OCI-LY1 (cell line): ENCODE measurements around the gene NODAL.

Source experiments
- EZH2 ChIP-seq: fragments of 200-600 bp; sonication (generic), shearing (Covaris generic); IDR thresholded peaks from 2 replicates; pipeline ENCODE4 v1.8.0; 2017; ENCODE audit warnings: borderline replicate concordance, mixed run types, mild to moderate bottlenecking, antibody characterized with exemption, low read length, moderate library complexity, mixed read lengths
- TF ChIP-seq, protein P1 (sequence below): fragments of 200-600 bp; sonication (generic), shearing (Covaris generic); IDR thresholded peaks from 2 replicates; pipeline ENCODE4 v1.5.1; 2017; ENCODE audit warnings: mild to moderate bottlenecking, antibody characterized with exemption, low read length, moderate library complexity, mixed read lengths

- TF ChIP-seq, protein P1, sequence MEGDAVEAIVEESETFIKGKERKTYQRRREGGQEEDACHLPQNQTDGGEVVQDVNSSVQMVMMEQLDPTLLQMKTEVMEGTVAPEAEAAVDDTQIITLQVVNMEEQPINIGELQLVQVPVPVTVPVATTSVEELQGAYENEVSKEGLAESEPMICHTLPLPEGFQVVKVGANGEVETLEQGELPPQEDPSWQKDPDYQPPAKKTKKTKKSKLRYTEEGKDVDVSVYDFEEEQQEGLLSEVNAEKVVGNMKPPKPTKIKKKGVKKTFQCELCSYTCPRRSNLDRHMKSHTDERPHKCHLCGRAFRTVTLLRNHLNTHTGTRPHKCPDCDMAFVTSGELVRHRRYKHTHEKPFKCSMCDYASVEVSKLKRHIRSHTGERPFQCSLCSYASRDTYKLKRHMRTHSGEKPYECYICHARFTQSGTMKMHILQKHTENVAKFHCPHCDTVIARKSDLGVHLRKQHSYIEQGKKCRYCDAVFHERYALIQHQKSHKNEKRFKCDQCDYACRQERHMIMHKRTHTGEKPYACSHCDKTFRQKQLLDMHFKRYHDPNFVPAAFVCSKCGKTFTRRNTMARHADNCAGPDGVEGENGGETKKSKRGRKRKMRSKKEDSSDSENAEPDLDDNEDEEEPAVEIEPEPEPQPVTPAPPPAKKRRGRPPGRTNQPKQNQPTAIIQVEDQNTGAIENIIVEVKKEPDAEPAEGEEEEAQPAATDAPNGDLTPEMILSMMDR: no peak
- no peak for TF ChIP-seq EZH2
Measured at GRCh38 chr10:70433581-70434280, 7.8 kb downstream of the NODAL start.
